Medulla oblongata (tissue), 1 donor: ENCODE results near the gene PPTC7.
"Not testable (repeated sequence)": the region's sequence is repeated elsewhere in the genome, so short reads cannot be mapped to it uniquely, and the experiment has no call there.

Experiments
- DNase-seq: peaks from one replicate; pipeline ENCODE4 v3.0.0-alpha.2; 2015; ENCODE audit errors: extremely low spot score

The PPTC7 gene

DNA sequence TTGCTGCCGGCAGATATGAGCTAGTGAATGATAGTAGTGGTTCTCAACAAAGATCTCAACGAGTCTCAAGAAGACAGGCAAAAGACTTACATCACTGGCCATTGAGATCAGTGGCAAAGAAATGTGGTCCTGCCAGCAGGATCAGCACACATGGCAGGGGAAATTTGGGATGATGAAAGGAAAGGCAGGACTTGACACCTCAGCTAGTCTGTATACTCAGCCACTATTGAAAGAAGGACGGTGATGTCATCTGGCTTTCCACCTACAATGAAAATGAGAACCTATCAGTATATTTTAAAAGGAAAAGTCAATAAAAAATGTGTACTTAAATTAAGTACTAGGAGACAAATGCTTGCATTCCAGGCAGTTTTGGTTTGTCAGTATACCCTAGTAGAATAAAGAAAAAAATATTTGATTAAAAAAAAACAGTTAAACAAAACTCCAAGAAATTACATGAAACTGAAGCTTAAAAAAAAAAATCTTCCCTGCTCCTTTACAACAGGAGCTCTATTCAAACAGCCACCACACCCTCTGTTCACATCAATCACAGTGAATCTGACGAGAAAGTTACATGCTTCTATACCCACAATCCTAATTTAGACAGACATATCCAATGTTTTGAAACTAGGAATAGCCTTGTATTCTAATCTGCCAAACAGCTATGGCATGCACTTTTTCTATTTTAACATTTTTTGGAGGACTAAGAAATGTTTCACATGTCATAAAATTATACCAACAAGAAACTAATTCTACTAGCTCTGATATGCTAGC is 46.1 kb downstream of the PPTC7 start:
- no peak for DNase-seq

GRCh38 chr12:110534811-110535210 is 48.3 kb downstream of the PPTC7 start:
- no peak for DNase-seq

DNA sequence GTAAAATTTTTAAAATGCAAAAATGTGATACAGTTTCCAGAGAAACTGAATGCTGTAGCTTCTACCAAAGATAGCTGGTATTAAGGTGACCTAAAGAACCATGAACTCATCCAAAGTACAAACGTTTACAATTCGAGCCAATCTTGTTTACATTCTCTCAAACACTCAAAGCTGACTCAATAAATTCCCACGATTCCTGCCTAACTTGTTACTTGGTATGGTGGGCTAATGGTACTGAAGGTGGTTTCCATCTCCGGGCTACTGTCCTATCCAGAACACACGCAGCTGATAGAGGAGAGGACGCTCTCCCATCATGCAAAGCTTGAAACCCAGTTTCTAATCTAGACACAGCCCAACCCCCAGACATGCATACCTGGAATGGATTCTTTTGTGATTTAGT is 49.5 kb downstream of the PPTC7 start:
- DNase-seq, result no peak

DNA sequence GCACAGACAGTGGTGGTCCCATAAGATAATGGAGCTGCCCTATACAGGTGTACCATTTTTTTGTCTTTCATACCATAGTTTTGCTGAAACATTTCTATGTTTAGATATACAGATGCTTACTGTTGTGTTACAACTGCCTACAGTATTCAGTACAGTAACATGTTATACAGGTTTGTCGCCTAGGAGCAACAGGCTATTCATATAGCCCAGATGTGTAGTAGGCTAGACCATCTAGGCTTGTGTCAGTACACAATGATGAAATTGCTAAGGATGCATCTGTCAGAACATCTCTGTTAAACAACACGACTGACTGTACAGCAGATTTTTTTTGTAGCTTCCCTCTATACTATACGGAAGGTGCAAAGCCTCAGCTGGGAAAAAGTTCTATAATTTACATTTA is 50.5 kb downstream of the PPTC7 start:
- no peak for DNase-seq

DNA sequence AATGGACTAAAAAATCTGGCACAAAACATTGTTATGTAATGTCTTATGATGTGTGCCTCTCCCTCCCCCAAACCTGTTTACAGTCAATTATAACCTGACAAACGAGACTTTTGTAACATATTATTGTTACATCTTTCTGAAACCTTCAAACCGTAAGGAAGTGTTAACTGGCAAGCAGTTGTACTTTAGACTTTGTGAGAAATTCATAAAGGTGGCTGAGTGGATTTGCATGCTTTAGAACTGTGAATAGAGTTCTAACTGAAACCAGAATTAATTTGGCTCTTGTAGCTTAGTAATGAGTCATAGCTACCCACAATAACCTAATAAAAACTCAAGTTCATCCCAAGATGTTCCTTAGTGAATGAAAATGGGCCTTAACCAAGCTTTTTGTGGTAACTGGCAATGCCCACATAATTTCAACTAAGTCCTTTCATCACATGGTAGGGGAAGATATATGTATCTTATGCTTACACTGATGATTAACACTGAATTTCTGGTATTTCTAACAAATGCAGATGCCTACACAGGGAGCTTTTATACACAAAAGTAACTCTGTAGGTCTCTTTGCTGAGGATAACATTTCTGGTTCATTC is 51.3 kb downstream of the PPTC7 start:
- no peak for DNase-seq

DNA sequence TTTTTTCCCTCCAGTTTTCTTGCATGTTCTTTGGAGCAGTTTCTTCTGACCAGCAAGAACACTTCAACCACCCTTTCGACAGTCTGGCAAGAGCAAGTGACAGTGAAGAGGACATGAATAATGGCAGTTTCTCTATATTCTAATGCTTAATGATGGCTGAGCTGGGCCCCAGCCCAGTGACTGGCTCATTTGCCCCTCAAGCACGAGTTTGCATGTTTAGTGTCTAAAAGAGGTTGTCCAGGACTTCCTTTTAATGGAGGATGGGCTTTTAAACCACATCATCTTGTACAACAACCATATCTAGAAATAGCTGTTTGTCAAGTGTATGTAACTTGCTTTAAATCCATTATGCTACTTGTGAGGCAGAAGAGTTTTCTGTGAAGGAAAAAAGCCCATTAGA is 52.6 kb downstream of the PPTC7 start:
- DNase-seq, result no peak

- DNase-seq, result no peak
Observed at GRCh38 chr12:110528277-110528839, 54.8 kb downstream of the PPTC7 start.

GRCh38 chr12:110520876-110521712 is 62.0 kb downstream of the PPTC7 start:
- not testable (repeated sequence) for DNase-seq

- not testable (repeated sequence) for DNase-seq
Observed at GRCh38 chr12:110518014-110518413, 65.1 kb downstream of the PPTC7 start.

- DNase-seq, result no peak
Observed at GRCh38 chr12:110516995-110517394, 66.1 kb downstream of the PPTC7 start.

- no peak for DNase-seq
Observed at GRCh38 chr12:110514363-110514762, 68.8 kb downstream of the PPTC7 start.

DNA sequence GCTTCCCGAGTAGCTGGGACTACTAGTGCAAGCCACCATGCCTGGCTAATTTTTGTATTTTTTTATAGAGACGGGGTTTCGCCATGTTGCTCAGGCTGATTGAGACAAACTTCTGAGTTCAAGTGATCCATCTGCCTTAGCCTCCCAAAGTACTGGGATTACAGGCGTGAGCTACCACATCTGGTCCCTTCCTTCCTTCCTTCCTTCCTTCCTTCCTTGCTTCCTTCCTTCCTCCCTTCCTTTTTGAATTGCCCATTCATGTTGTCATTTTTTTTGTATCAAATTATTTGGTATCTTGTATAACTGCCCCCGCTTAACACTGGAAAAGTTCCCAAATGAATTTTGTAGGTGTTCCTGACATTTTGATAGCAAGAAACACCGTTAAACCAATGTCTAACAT is 69.3 kb downstream of the PPTC7 start:
- DNase-seq, result no peak

- DNase-seq, result no peak
Observed at GRCh38 chr12:110508071-110508586, 75.0 kb downstream of the PPTC7 start.

GRCh38 chr12:110505332-110505731 is 77.8 kb downstream of the PPTC7 start:
- DNase-seq, result no peak

GRCh38 chr12:110503432-110503831 is 79.7 kb downstream of the PPTC7 start:
- DNase-seq, result no peak

GRCh38 chr12:110501752-110502738 is 81.1 kb downstream of the PPTC7 start, which contains the start of the genes RAD9B and VPS29:
TSS of gene RAD9B (plus strand) at chr12:110502331. CDS start at chr12:110502338, 7 bp downstream.
TSS of gene VPS29 (minus strand) at chr12:110502111. CDS start at chr12:110502051, 60 bp downstream.
- peak; percentile 98 for DNase-seq

DNA sequence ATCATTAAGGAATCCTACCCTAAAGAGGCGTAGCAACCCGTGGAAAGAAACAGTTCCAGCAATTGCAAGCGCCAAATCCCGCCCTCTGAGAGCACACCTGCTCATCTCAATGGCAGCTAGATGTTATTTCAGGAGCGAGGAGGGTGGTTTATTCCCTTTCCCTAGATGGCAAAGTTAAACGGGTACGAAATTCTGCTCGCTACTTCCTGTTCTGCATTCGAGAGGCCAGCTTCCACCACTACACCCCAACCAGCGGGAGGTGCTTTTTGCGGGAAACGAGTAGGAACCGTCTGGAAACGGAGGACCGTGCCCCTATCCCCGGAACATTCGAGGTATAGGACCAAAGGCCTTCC is 81.7 kb downstream of the PPTC7 start:
- no peak for DNase-seq

- DNase-seq, result peak; percentile 13
Observed at GRCh38 chr12:110498984-110499706, 84.0 kb downstream of the PPTC7 start.
